HCT116 (cell line): ENCODE measurements around the gene C12orf57. TPM values are rescaled to one million over a fixed set of nuclear protein-coding genes. Genes with fewer than 3 reads are reported as not detected.

Experiments used
- ATAC-seq: fragments of 200-7000 bp; cut with Tn5 transposase; 2 replicates; pipeline ENCODE4 v1.9.1; 2020; ENCODE audit warnings: mild to moderate bottlenecking, moderate library complexity
- BruUV-seq: library from RNA; stranded (reverse); fragments of 400-500 nt; replicated peaks from 2 replicates; lab custom pipeline; 2021; lab: Mats Ljungman, UMichigan
- CTCF ChIA-PET: fragments of 300-600 bp; sonication (Branson Sonifier 250); formaldehyde crosslinking; loops from one replicate; lab custom pipeline; 2021; ENCODE audit warnings: antibody characterized with exemption; lab: Charles Lee
- POLR2A ChIA-PET: fragments of 300-600, 350-600 bp; sonication (Branson Sonifier 250); formaldehyde crosslinking; loops from one replicate; lab custom pipeline; 2021; ENCODE audit warnings: antibody characterized with exemption; lab: Charles Lee
- RAD21 ChIA-PET, 2 experiments: fragments of 300-600 bp; sonication (Branson Sonifier 250); formaldehyde crosslinking; loops; one replicate each; lab custom pipeline; 2023; ENCODE audit warnings: low total read pairs in 2 of 2; ENCODE audit not compliant: uncharacterized antibody in 2 of 2, unreplicated experiment in 2 of 2, low non-redundant PET in 1 of 2; lab: Charles Lee
- DNase-seq: peaks from one replicate; pipeline ENCODE4 v3.0.0-alpha.2; 2010; ENCODE audit warnings: low read depth, low spot score
- H2AFZ ChIP-seq: fragments of 200-600 bp; shearing (Covaris generic), sonication (generic); 2 replicates; pipeline ENCODE4 v1.6.1; 2017; ENCODE audit warnings: low read depth, mixed run types, mixed read lengths, antibody characterized with exemption, low read length; ENCODE audit not compliant: poor library complexity, severe bottlenecking
- H3K27ac ChIP-seq: 2 replicates; pipeline ENCODE4 v1.5.1; 2012; ENCODE audit warnings: low read depth, low read length
- H3K27me3 ChIP-seq: fragments of 200-600 bp; sonication (generic); 2 replicates; pipeline ENCODE4 v1.6.1; 2016; ENCODE audit warnings: mixed run types, low read length, mixed read lengths; ENCODE audit not compliant: insufficient read depth
- H3K36me3 ChIP-seq, 2 experiments: fragments of 200-500 bp in 1 of 2; fragments of 200-600 bp in 1 of 2; sonication (Bioruptor generic) in 1 of 2; sonication (generic) in 1 of 2; 2 replicates each; pipeline versions ENCODE4 v1.5.1 to v1.6.1; 2014 to 2016; ENCODE audit warnings: low read length in 2 of 2, inconsistent platforms in 1 of 2, mixed read lengths in 1 of 2, mixed run types in 1 of 2; ENCODE audit not compliant: insufficient read depth in 2 of 2, control insufficient read depth in 1 of 2
- H3K4me1 ChIP-seq, 2 experiments: fragments of 200-600 bp in 1 of 2; sonication (generic) in 1 of 2; 2 replicates each; pipeline versions ENCODE4 v1.5.1 to v1.6.1; 2012 to 2017; ENCODE audit warnings: low read length in 2 of 2, inconsistent platforms in 1 of 2, mild to moderate bottlenecking in 1 of 2, mixed read lengths in 1 of 2, mixed run types in 1 of 2, moderate library complexity in 1 of 2; ENCODE audit not compliant: insufficient read depth in 2 of 2, control insufficient read depth in 1 of 2
- H3K4me2 ChIP-seq: fragments of 200-600 bp; sonication (generic); 2 replicates; pipeline ENCODE4 v1.6.1; 2017; ENCODE audit warnings: mixed run types, low read length, mixed read lengths
- H3K4me3 ChIP-seq, 2 experiments: fragments of 200-600 bp in 1 of 2; sonication (generic) in 1 of 2; replicated peaks in 1 of 2; 2 replicates each; pipeline ENCODE4 v1.5.1; 2011 to 2016; ENCODE audit warnings: low read length in 2 of 2, control low read depth in 1 of 2, low read depth in 1 of 2, mild to moderate bottlenecking in 1 of 2, mixed read lengths in 1 of 2, mixed run types in 1 of 2
- H3K79me2 ChIP-seq: fragments of 200-600 bp; sonication (generic); 2 replicates; pipeline ENCODE4 v1.6.1; 2017; ENCODE audit warnings: mild to moderate bottlenecking, mixed run types, low read length, moderate library complexity, mixed read lengths; ENCODE audit not compliant: insufficient read depth
- H3K9ac ChIP-seq: fragments of 200-600 bp; sonication (generic); 2 replicates; pipeline ENCODE4 v1.6.1; 2016; ENCODE audit warnings: low read length, mixed read lengths
- H3K9me2 ChIP-seq: fragments of 200-600 bp; sonication (generic), shearing (Covaris generic); 2 replicates; pipeline ENCODE4 v1.6.1; 2017; ENCODE audit warnings: mixed run types, mild to moderate bottlenecking, moderate library complexity; ENCODE audit not compliant: insufficient read depth
- H3K9me3 ChIP-seq, 2 experiments: fragments of 200-500 bp in 1 of 2; fragments of 200-600 bp in 1 of 2; sonication (Bioruptor generic) in 1 of 2; sonication (generic) in 1 of 2; 2 replicates each; pipeline ENCODE4 v1.6.1; 2014 to 2017; ENCODE audit warnings: low read length in 2 of 2, mixed read lengths in 2 of 2, inconsistent platforms in 1 of 2, low read depth in 1 of 2, mild to moderate bottlenecking in 1 of 2, mixed run types in 1 of 2, moderate library complexity in 1 of 2; ENCODE audit not compliant: control insufficient read depth in 1 of 2, insufficient read depth in 1 of 2
- H4K20me1 ChIP-seq: fragments of 200-600 bp; sonication (generic), shearing (Covaris generic); 2 replicates; pipeline ENCODE4 v1.6.1; 2017; ENCODE audit warnings: mixed run types, mild to moderate bottlenecking, moderate library complexity; ENCODE audit not compliant: insufficient read depth
- EGR1 ChIP-seq: IDR thresholded peaks from 2 replicates; pipeline ENCODE4 v1.6.1; 2012; ENCODE audit warnings: low read depth
- ELF1 ChIP-seq: IDR thresholded peaks from 2 replicates; pipeline ENCODE4 v1.6.1; 2012; ENCODE audit warnings: low read depth, borderline replicate concordance
- FOSL1 ChIP-seq: IDR thresholded peaks from 2 replicates; pipeline ENCODE4 v1.6.1; 2012; ENCODE audit warnings: low read depth
- JUND ChIP-seq: IDR thresholded peaks from 2 replicates; pipeline ENCODE4 v1.6.1; 2012
- POLR2AphosphoS5 ChIP-seq: IDR thresholded peaks from 2 replicates; pipeline ENCODE4 v1.6.1; 2011; ENCODE audit warnings: mild to moderate bottlenecking, low read depth, low read length, moderate library complexity
- RAD21 ChIP-seq: IDR thresholded peaks from 2 replicates; pipeline ENCODE4 v1.6.1; 2012; ENCODE audit warnings: low read depth, mild to moderate bottlenecking
- SIN3A ChIP-seq: IDR thresholded peaks from 2 replicates; pipeline ENCODE4 v1.6.1; 2012; ENCODE audit warnings: low read depth
- SP1 ChIP-seq: IDR thresholded peaks from 2 replicates; pipeline ENCODE4 v1.6.1; 2012; ENCODE audit warnings: low read depth
- SRF ChIP-seq: IDR thresholded peaks from 2 replicates; pipeline ENCODE4 v1.6.1; 2012; ENCODE audit warnings: low read depth
- intact Hi-C: fragments of 100-400 bp; cut with micrococcal nuclease; formaldehyde crosslinking; loops from 2 replicates; pipeline ENCODE4 v1.10.0; 2022
- total RNA-seq: library from RNA; stranded (reverse); gene quantifications from one replicate; pipeline ENCODE4 v1.2.1, GENCODE V29; 2021; ENCODE audit not compliant: unreplicated experiment
- TF ChIP-seq, protein P1 (sequence below): IDR thresholded peaks from 2 replicates; pipeline ENCODE4 v1.6.1; 2012; ENCODE audit warnings: low read depth

Gene C12orf57
- total RNA-seq, 1 experiment from 2014 or later: 202 TPM

DNA sequence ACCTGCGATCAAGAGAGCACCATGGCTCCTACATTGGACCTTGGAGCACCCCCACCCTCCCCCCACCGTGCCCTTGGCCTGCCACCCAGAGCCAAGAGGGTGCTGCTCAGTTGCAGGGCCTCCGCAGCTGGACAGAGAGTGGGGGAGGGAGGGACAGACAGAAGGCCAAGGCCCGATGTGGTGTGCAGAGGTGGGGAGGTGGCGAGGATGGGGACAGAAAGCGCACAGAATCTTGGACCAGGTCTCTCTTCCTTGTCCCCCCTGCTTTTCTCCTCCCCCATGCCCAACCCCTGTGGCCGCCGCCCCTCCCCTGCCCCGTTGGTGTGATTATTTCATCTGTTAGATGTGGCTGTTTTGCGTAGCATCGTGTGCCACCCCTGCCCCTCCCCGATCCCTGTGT, 2.0 kb upstream of the C12orf57 start:
- Histone ChIP-seq H4K20me1 (no peaks in the 10 kb centered on the region), H3K9me2 (no peaks in the 10 kb centered on the region), H3K9me3 (no peaks in the 10 kb centered on the region), H3K9ac (no peak overlapping the region), H3K27ac (peak overlapping the region; percentile 26; the same call in 1 of the 2 replicates), H3K4me2 (no peak overlapping the region), H3K79me2 (peaks cover 16% of the 10 kb centered on the region)
- intact Hi-C loops: loop anchor here (10.0 kb wide), 1 partner anchor 103 kb away; no protein-coding TSS in a partner anchor
- DNase-seq (no peak), ATAC-seq (no peak)
- RAD21 ChIA-PET: no interaction called here
- no peak for TF ChIP-seq EGR1
- TF ChIP-seq, protein P1, sequence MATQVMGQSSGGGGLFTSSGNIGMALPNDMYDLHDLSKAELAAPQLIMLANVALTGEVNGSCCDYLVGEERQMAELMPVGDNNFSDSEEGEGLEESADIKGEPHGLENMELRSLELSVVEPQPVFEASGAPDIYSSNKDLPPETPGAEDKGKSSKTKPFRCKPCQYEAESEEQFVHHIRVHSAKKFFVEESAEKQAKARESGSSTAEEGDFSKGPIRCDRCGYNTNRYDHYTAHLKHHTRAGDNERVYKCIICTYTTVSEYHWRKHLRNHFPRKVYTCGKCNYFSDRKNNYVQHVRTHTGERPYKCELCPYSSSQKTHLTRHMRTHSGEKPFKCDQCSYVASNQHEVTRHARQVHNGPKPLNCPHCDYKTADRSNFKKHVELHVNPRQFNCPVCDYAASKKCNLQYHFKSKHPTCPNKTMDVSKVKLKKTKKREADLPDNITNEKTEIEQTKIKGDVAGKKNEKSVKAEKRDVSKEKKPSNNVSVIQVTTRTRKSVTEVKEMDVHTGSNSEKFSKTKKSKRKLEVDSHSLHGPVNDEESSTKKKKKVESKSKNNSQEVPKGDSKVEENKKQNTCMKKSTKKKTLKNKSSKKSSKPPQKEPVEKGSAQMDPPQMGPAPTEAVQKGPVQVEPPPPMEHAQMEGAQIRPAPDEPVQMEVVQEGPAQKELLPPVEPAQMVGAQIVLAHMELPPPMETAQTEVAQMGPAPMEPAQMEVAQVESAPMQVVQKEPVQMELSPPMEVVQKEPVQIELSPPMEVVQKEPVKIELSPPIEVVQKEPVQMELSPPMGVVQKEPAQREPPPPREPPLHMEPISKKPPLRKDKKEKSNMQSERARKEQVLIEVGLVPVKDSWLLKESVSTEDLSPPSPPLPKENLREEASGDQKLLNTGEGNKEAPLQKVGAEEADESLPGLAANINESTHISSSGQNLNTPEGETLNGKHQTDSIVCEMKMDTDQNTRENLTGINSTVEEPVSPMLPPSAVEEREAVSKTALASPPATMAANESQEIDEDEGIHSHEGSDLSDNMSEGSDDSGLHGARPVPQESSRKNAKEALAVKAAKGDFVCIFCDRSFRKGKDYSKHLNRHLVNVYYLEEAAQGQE: no peak
- TF ChIP-seq SIN3A: no peak
- TF ChIP-seq, all 23 proteins: peak for 0
- ChIA-PET CTCF (no interaction called here), POLR2A (interaction anchor here (1.2 to 6.2 kb wide), 3 partner anchors 16 to 72 kb away, joined by 3 to 106 read pairs (median 6); partner anchors contain the start of genes SPSB2 and TPI1)
- H2AFZ ChIP-seq: no peak overlapping the region
- H3K36me3 ChIP-seq: peaks cover 6 to 9% of the 10 kb centered on the region in 2 experiments; a peak in 2 of 4 replicates
- no TSS peak for BruUV-seq
- H3K4me3 ChIP-seq: no peak overlapping the region
- no peaks in the 10 kb centered on the region for H3K27me3 ChIP-seq
- H3K4me1 ChIP-seq: peaks cover 22 to 69% of the 10 kb centered on the region in 2 experiments

- no peaks in the 10 kb centered on the region for H3K27me3 ChIP-seq
- H4K20me1 ChIP-seq: no peaks in the 10 kb centered on the region
- ChIA-PET POLR2A (interaction anchor here (2.9 to 6.2 kb wide), 3 partner anchors 9 to 166 kb away, joined by 22 to 106 read pairs (median 77); partner anchors contain the start of genes C1RL, SPSB2 and TPI1), CTCF (interaction anchor here (6.1 kb wide), 1 partner anchor 20 kb away, joined by 101 read pairs; no protein-coding TSS in a partner anchor), RAD21 (no interaction called here)
- intact Hi-C loops: loop anchor here (10.0 kb wide), 1 partner anchor 103 kb away; no protein-coding TSS in a partner anchor
- H3K4me1 ChIP-seq: peaks cover 21 to 69% of the 10 kb centered on the region in 2 experiments
- DNase-seq: no peak
- BruUV-seq: no TSS peak
- H3K36me3 ChIP-seq: peaks cover 4 to 9% of the 10 kb centered on the region in 2 experiments; a peak in 2 of 4 replicates
- ATAC-seq: no peak
- peak overlapping the region; percentile 99 for H3K27ac ChIP-seq
- H3K79me2 ChIP-seq: peaks cover 21% of the 10 kb centered on the region
- no peaks in the 10 kb centered on the region for H3K9me2 ChIP-seq
- no peaks in the 10 kb centered on the region for H3K9me3 ChIP-seq
- no peak overlapping the region for H2AFZ ChIP-seq
- 0 out of 2 replicates have a peak overlapping the region, but pooled peaks have one; percentile 92 for H3K4me2 ChIP-seq
- H3K4me3 ChIP-seq: no peak overlapping the region
- H3K9ac ChIP-seq: peak overlapping the region; percentile 88; the same call in 1 of the 2 replicates
- TF ChIP-seq SP1 (no peak), SRF (no peak), ELF1 (no peak), JUND (no peak), POLR2AphosphoS5 (no peak), FOSL1 (no peak), EGR1 (no peak), RAD21 (no peak)
- TF ChIP-seq, protein P1: no peak
Measured at GRCh38 chr12:6942331-6942665, 1.5 kb upstream of the C12orf57 start.
